ENCODE results near the gene PPP2R2C.

DNA sequence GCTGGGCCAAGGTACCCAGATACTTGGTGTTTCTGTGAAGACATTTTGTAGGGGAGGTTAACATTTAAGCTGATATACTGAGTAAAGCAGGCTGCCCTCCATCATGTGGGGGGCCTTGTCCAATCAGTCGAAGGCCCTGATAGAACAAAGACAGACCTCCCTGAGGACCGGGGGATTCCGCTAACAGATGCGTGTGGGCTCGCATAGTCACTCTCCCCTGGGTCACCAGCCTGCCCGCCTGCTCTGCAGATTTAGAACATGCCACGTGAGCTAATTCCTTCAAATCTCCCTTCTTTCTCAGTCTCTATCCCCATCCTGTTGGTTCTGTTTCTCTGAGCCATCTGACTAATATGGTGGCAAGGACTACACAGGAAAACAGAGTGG lies 142.0 kb downstream of the PPP2R2C start:
- no peak for TF ChIP-seq GABPA (IDR thresholded peaks at IDR 0.05; ENCODE audit: low read depth)
- TF ChIP-seq, protein P1, sequence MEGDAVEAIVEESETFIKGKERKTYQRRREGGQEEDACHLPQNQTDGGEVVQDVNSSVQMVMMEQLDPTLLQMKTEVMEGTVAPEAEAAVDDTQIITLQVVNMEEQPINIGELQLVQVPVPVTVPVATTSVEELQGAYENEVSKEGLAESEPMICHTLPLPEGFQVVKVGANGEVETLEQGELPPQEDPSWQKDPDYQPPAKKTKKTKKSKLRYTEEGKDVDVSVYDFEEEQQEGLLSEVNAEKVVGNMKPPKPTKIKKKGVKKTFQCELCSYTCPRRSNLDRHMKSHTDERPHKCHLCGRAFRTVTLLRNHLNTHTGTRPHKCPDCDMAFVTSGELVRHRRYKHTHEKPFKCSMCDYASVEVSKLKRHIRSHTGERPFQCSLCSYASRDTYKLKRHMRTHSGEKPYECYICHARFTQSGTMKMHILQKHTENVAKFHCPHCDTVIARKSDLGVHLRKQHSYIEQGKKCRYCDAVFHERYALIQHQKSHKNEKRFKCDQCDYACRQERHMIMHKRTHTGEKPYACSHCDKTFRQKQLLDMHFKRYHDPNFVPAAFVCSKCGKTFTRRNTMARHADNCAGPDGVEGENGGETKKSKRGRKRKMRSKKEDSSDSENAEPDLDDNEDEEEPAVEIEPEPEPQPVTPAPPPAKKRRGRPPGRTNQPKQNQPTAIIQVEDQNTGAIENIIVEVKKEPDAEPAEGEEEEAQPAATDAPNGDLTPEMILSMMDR (IDR thresholded peaks at IDR 0.05; ENCODE audit: insufficient read depth, low read length), result no peak
- TF ChIP-seq POLR2AphosphoS5 (IDR thresholded peaks at IDR 0.05; ENCODE audit: low read depth), result no peak
- TF ChIP-seq, protein P2, sequence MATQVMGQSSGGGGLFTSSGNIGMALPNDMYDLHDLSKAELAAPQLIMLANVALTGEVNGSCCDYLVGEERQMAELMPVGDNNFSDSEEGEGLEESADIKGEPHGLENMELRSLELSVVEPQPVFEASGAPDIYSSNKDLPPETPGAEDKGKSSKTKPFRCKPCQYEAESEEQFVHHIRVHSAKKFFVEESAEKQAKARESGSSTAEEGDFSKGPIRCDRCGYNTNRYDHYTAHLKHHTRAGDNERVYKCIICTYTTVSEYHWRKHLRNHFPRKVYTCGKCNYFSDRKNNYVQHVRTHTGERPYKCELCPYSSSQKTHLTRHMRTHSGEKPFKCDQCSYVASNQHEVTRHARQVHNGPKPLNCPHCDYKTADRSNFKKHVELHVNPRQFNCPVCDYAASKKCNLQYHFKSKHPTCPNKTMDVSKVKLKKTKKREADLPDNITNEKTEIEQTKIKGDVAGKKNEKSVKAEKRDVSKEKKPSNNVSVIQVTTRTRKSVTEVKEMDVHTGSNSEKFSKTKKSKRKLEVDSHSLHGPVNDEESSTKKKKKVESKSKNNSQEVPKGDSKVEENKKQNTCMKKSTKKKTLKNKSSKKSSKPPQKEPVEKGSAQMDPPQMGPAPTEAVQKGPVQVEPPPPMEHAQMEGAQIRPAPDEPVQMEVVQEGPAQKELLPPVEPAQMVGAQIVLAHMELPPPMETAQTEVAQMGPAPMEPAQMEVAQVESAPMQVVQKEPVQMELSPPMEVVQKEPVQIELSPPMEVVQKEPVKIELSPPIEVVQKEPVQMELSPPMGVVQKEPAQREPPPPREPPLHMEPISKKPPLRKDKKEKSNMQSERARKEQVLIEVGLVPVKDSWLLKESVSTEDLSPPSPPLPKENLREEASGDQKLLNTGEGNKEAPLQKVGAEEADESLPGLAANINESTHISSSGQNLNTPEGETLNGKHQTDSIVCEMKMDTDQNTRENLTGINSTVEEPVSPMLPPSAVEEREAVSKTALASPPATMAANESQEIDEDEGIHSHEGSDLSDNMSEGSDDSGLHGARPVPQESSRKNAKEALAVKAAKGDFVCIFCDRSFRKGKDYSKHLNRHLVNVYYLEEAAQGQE (IDR thresholded peaks at IDR 0.05; ENCODE audit: insufficient replicate concordance, low read depth), result no peak

Measured in HL-60 (cell line).